ENCODE results near the gene LRP1B. TPM values are rescaled to one million over a fixed set of nuclear protein-coding genes. Genes with fewer than 3 reads are reported as not detected.

LRP1B gene
- total RNA-seq, 1 donor from 2014 or later: 0.12 TPM

- no peak for DNase-seq (ENCODE audit: low read depth)
- H3K4me3 ChIP-seq (ENCODE audit: low read depth, low read length): no peak overlapping the region
- TF ChIP-seq CTCF (conservative IDR thresholded peaks at IDR 0.05; ENCODE audit: low read depth, low read length): no peak
Measured at GRCh38 chr2:140186313-140186712, 1944.5 kb downstream of the LRP1B start.

- DNase-seq (ENCODE audit: low read depth): no peak
- TF ChIP-seq CTCF (conservative IDR thresholded peaks at IDR 0.05; ENCODE audit: low read depth, low read length): no peak
- H3K4me3 ChIP-seq (ENCODE audit: low read depth, low read length): no peak overlapping the region
Measured at GRCh38 chr2:140185076-140185475, 1945.7 kb downstream of the LRP1B start.

GRCh38 chr2:140183056-140183765 is 1947.6 kb downstream of the LRP1B start:
- no peak for TF ChIP-seq CTCF (conservative IDR thresholded peaks at IDR 0.05; ENCODE audit: low read depth, low read length)
- DNase-seq (ENCODE audit: low read depth): no peak
- H3K4me3 ChIP-seq (ENCODE audit: low read depth, low read length): no peak overlapping the region

Data from epithelial cell of proximal tubule (primary cell).